Erythroblast (primary cell): ENCODE results near the gene ADCY5.

Experiments
- GATA1 ChIP-seq: IDR thresholded peaks from 2 replicates; pipeline ENCODE4 v1.6.1; 2011; ENCODE audit warnings: low read depth, mild to moderate bottlenecking, control low read depth, low read length, moderate library complexity
- POLR2A ChIP-seq: IDR thresholded peaks from 2 replicates; pipeline ENCODE4 v1.6.1; 2011; ENCODE audit warnings: mild to moderate bottlenecking, low read length

- no peak for TF ChIP-seq POLR2A
- TF ChIP-seq GATA1, result no peak
Measured at GRCh38 chr3:123469323-123469995, 20.6 kb upstream of the ADCY5 start.
